ENCODE measurements around the gene KCND3.

The KCND3 gene

GRCh38 chr1:111848852-111849545, 140.5 kb downstream of the KCND3 start:
- no peak for DNase-seq (ENCODE audit: low read depth, low spot score)

GRCh38 chr1:111847466-111847865, 142.0 kb downstream of the KCND3 start:
- DNase-seq (ENCODE audit: low read depth, low spot score), result no peak

GRCh38 chr1:111846842-111847241, 142.6 kb downstream of the KCND3 start:
- no peak for DNase-seq (ENCODE audit: low read depth, low spot score)

GRCh38 chr1:111843177-111843576, 146.3 kb downstream of the KCND3 start:
- DNase-seq (ENCODE audit: low read depth, low spot score), result no peak

- no peak for DNase-seq (ENCODE audit: low read depth, low spot score)
These were observed 147.1 kb downstream of the KCND3 start for GRCh38 chr1:111842411-111842810.

GRCh38 chr1:111841746-111842145, 147.7 kb downstream of the KCND3 start:
- DNase-seq (ENCODE audit: low read depth, low spot score), result no peak

GRCh38 chr1:111841189-111841588, 148.3 kb downstream of the KCND3 start:
- no peak for DNase-seq (ENCODE audit: low read depth, low spot score)

GRCh38 chr1:111837393-111837792, 152.1 kb downstream of the KCND3 start:
- no peak for DNase-seq (ENCODE audit: low read depth, low spot score)

- no peak for DNase-seq (ENCODE audit: low read depth, low spot score)
These were observed 153.4 kb downstream of the KCND3 start for GRCh38 chr1:111836111-111836510.

- no peak for DNase-seq (ENCODE audit: low read depth, low spot score)
These were observed 154.0 kb downstream of the KCND3 start for GRCh38 chr1:111835514-111835913.

GRCh38 chr1:111834956-111835355, 154.5 kb downstream of the KCND3 start:
- DNase-seq (ENCODE audit: low read depth, low spot score), result no peak

- peak; percentile 30 for DNase-seq (ENCODE audit: low read depth, low spot score)
These were observed 156.1 kb downstream of the KCND3 start for GRCh38 chr1:111833334-111833733.

GRCh38 chr1:111832521-111833155, 156.8 kb downstream of the KCND3 start:
- DNase-seq (ENCODE audit: low read depth, low spot score), result no peak

GRCh38 chr1:111831153-111831552, 158.3 kb downstream of the KCND3 start:
- no peak for DNase-seq (ENCODE audit: low read depth, low spot score)

GRCh38 chr1:111827946-111828345, 161.5 kb downstream of the KCND3 start:
- no peak for DNase-seq (ENCODE audit: low read depth, low spot score)

GRCh38 chr1:111826278-111826677, 163.2 kb downstream of the KCND3 start:
- DNase-seq (ENCODE audit: low read depth, low spot score), result no peak

- no peak for DNase-seq (ENCODE audit: low read depth, low spot score)
These were observed 164.3 kb downstream of the KCND3 start for GRCh38 chr1:111825217-111825616.

GRCh38 chr1:111822138-111822537, 167.3 kb downstream of the KCND3 start:
- DNase-seq (ENCODE audit: low read depth, low spot score), result no peak

- no peak for DNase-seq (ENCODE audit: low read depth, low spot score)
These were observed 168.2 kb downstream of the KCND3 start for GRCh38 chr1:111821121-111821745.

GRCh38 chr1:111819566-111820263, 169.8 kb downstream of the KCND3 start:
- no peak for DNase-seq (ENCODE audit: low read depth, low spot score)

- DNase-seq (ENCODE audit: low read depth, low spot score), result no peak
These were observed 170.9 kb downstream of the KCND3 start for GRCh38 chr1:111818546-111818945.

- no peak for DNase-seq (ENCODE audit: low read depth, low spot score)
These were observed 171.4 kb downstream of the KCND3 start for GRCh38 chr1:111818081-111818480.
